ENCODE results near the gene C1D.

Gene C1D

GRCh38 chr2:68057658-68058396 is 5.0 kb downstream of the C1D start:
- peak in 1 of 3 donors; percentile 22 for DNase-seq

- no peak for DNase-seq
These were observed 9.9 kb downstream of the C1D start for GRCh38 chr2:68052717-68053422.

GRCh38 chr2:68050353-68050752 is 12.5 kb downstream of the C1D start:
- no peak for DNase-seq

GRCh38 chr2:68046642-68047240 is 16.1 kb downstream of the C1D start:
- no peak for DNase-seq

- DNase-seq: no peak
These were observed 16.6 kb downstream of the C1D start for GRCh38 chr2:68046224-68046623.

GRCh38 chr2:68045342-68045741 is 17.5 kb downstream of the C1D start:
- no peak for DNase-seq

GRCh38 chr2:68044099-68044498 is 18.7 kb downstream of the C1D start:
- peak in 1 of 3 donors; percentile 11 for DNase-seq

GRCh38 chr2:68043695-68044094 is 19.1 kb downstream of the C1D start:
- DNase-seq: no peak

GRCh38 chr2:68043032-68043431 is 19.8 kb downstream of the C1D start:
- DNase-seq: peak in 1 of 3 donors; percentile 12

- peak in 1 of 3 donors; percentile 4 for DNase-seq
These were observed 21.0 kb downstream of the C1D start for GRCh38 chr2:68041704-68042245.

- peak in 1 of 3 donors; percentile 18 for DNase-seq
These were observed 22.7 kb downstream of the C1D start for GRCh38 chr2:68040078-68040477.

- DNase-seq: peak in 1 of 3 donors; percentile 5
These were observed 23.5 kb downstream of the C1D start for GRCh38 chr2:68039317-68039716.

- DNase-seq: no peak
These were observed 30.1 kb downstream of the C1D start for GRCh38 chr2:68032702-68033101.

- peak; percentile 60 to 69 (median 69) for DNase-seq
These were observed 31.2 kb downstream of the C1D start for GRCh38 chr2:68031542-68032160.

- DNase-seq: no peak
These were observed 31.8 kb downstream of the C1D start for GRCh38 chr2:68031043-68031442.

- no peak for DNase-seq
These were observed 32.3 kb downstream of the C1D start for GRCh38 chr2:68030529-68030928.

GRCh38 chr2:68027959-68028358 is 34.8 kb downstream of the C1D start:
- DNase-seq: no peak

- DNase-seq: no peak
These were observed 38.4 kb downstream of the C1D start for GRCh38 chr2:68024450-68024849.

GRCh38 chr2:68023904-68024303 is 38.9 kb downstream of the C1D start:
- no peak for DNase-seq

GRCh38 chr2:68018727-68019126 is 44.1 kb downstream of the C1D start:
- DNase-seq: no peak

GRCh38 chr2:68009526-68009925 is 53.3 kb downstream of the C1D start:
- no peak for DNase-seq

GRCh38 chr2:68000170-68000825 is 62.5 kb downstream of the C1D start:
- no peak for DNase-seq

- DNase-seq: no peak
These were observed 63.5 kb downstream of the C1D start for GRCh38 chr2:67999332-67999731.
